ENCODE data around the gene GRIK4. TPM values are rescaled to one million over a fixed set of nuclear protein-coding genes. Genes with fewer than 3 reads are reported as not detected.

The GRIK4 gene
- total RNA-seq, 2 experiments from 2014 or later: not detected

- ChIA-PET CTCF (no interaction called here), POLR2A (no interaction called here)
Measured at GRCh38 chr11:120959189-120959588, 447.6 kb downstream of the GRIK4 start.

GRCh38 chr11:120964857-120965256 is 453.3 kb downstream of the GRIK4 start:
- Histone ChIP-seq H3K4me1 (ENCODE audit: insufficient read depth, low read length) (no peaks in the 10 kb centered on the region), H3K27ac (ENCODE audit: low read depth in 1 of 2, low read length in 2 of 2) (no peak overlapping the region), H3K27me3 (ENCODE audit: control insufficient read depth in 1 of 2, insufficient read depth in 2 of 2, low read length in 2 of 2) (peaks cover 0 to 4% of the 10 kb centered on the region in 2 experiments), H3K9me3 (ENCODE audit: control insufficient read depth in 1 of 2, insufficient read depth in 1 of 2, low read length in 2 of 2) (no peaks in the 10 kb centered on the region), H3K36me3 (ENCODE audit: insufficient read depth, low read length) (no peaks in the 10 kb centered on the region), H3K4me3 (ENCODE audit: low read length) (no peak overlapping the region)
- Mint-ChIP-seq H3K4me3 (no peak overlapping the region), H3K27ac (no peak overlapping the region), H3K4me1 (ENCODE audit: low read depth) (no peaks in the 10 kb centered on the region), H3K27me3 (peaks cover 15% of the 10 kb centered on the region), H3K36me3 (ENCODE audit: low read depth) (no peaks in the 10 kb centered on the region), H3K9me3 (no peaks in the 10 kb centered on the region)
- DNase-seq (no peak), ATAC-seq (ENCODE audit: poor library complexity) (no peak)
- ChIA-PET POLR2A (no interaction called here), CTCF (no interaction called here)
- no peak for TF ChIP-seq CTCF (IDR thresholded peaks at IDR 0.05)
- intact Hi-C loops (cut with DNase I, micrococcal nuclease): no loop called here

More at GRCh38 chr11:120959189-120959588, 447.6 kb downstream of the GRIK4 start:
- H3K27ac Mint-ChIP-seq: no peak overlapping the region
- no peak for TF ChIP-seq CTCF (IDR thresholded peaks at IDR 0.05)
- ATAC-seq (ENCODE audit: poor library complexity) (no peak), DNase-seq (no peak)
- H3K4me1 Mint-ChIP-seq (ENCODE audit: low read depth): peaks cover 12% of the 10 kb centered on the region
- H3K9me3 Mint-ChIP-seq: no peaks in the 10 kb centered on the region
- Histone ChIP-seq H3K4me1 (ENCODE audit: insufficient read depth, low read length) (peaks cover 16% of the 10 kb centered on the region), H3K27ac (ENCODE audit: low read depth in 1 of 2, low read length in 2 of 2) (no peak overlapping the region), H3K9me3 (ENCODE audit: control insufficient read depth in 1 of 2, insufficient read depth in 1 of 2, low read length in 2 of 2) (no peaks in the 10 kb centered on the region), H3K4me3 (ENCODE audit: low read length) (no peak overlapping the region), H3K36me3 (ENCODE audit: insufficient read depth, low read length) (no peaks in the 10 kb centered on the region), H3K27me3 (ENCODE audit: control insufficient read depth in 1 of 2, insufficient read depth in 2 of 2, low read length in 2 of 2) (no peaks in the 10 kb centered on the region)
- intact Hi-C loops (cut with DNase I, micrococcal nuclease): no loop called here
- no peaks in the 10 kb centered on the region for H3K36me3 Mint-ChIP-seq (ENCODE audit: low read depth)
- H3K4me3 Mint-ChIP-seq: no peak overlapping the region
- peaks cover 6% of the 10 kb centered on the region for H3K27me3 Mint-ChIP-seq

- Mint-ChIP-seq H3K9me3 (no peaks in the 10 kb centered on the region), H3K27me3 (peaks cover 20% of the 10 kb centered on the region), H3K27ac (no peak overlapping the region), H3K4me1 (ENCODE audit: low read depth) (no peaks in the 10 kb centered on the region), H3K36me3 (ENCODE audit: low read depth) (no peaks in the 10 kb centered on the region), H3K4me3 (no peak overlapping the region)
- no peaks in the 10 kb centered on the region for H3K4me1 ChIP-seq (ENCODE audit: insufficient read depth, low read length)
- peaks cover 4 to 7% of the 10 kb centered on the region in 2 experiments for H3K27me3 ChIP-seq (ENCODE audit: control insufficient read depth in 1 of 2, insufficient read depth in 2 of 2, low read length in 2 of 2)
- H3K4me3 ChIP-seq (ENCODE audit: low read length): no peak overlapping the region
- no peaks in the 10 kb centered on the region for H3K9me3 ChIP-seq (ENCODE audit: control insufficient read depth in 1 of 2, insufficient read depth in 1 of 2, low read length in 2 of 2)
- ChIA-PET POLR2A (no interaction called here), CTCF (no interaction called here)
- no peak for TF ChIP-seq CTCF (IDR thresholded peaks at IDR 0.05)
- DNase-seq (no peak), ATAC-seq (ENCODE audit: poor library complexity) (no peak)
- H3K36me3 ChIP-seq (ENCODE audit: insufficient read depth, low read length): no peaks in the 10 kb centered on the region
- intact Hi-C loops (cut with DNase I, micrococcal nuclease): no loop called here
- H3K27ac ChIP-seq (ENCODE audit: low read depth in 1 of 2, low read length in 2 of 2): no peak overlapping the region
Measured at GRCh38 chr11:120966840-120967239, 455.3 kb downstream of the GRIK4 start.

Data from CD4-positive, alpha-beta T cell (primary cell).